CD4-positive, alpha-beta T cell treated with Interleukin-6 at 100 ng/mL for 8 hours (primary cell): ENCODE data around the gene OGA.

Source experiments
- DNase-seq: peaks from one replicate; pipeline ENCODE4 v3.0.0-alpha.2; 2020; ENCODE audit warnings: mixed read lengths, low spot score

The OGA gene

GRCh38 chr10:101835362-101835761, 17.1 kb upstream of the OGA start:
- DNase-seq, result no peak

GRCh38 chr10:101834341-101834740, 16.1 kb upstream of the OGA start:
- DNase-seq, result no peak

- DNase-seq, result no peak
These were observed 15.2 kb upstream of the OGA start for GRCh38 chr10:101833466-101833865.

GRCh38 chr10:101832325-101832771, 14.1 kb upstream of the OGA start:
- no peak for DNase-seq

- no peak for DNase-seq
These were observed 13.0 kb upstream of the OGA start for GRCh38 chr10:101831169-101831811.

GRCh38 chr10:101830322-101831168, 12.3 kb upstream of the OGA start:
- peak; percentile 95 for DNase-seq

GRCh38 chr10:101829561-101830315, 11.5 kb upstream of the OGA start:
- DNase-seq, result peak; percentile 69

- no peak for DNase-seq
These were observed 10.7 kb upstream of the OGA start for GRCh38 chr10:101828766-101829551.

GRCh38 chr10:101827919-101828600, 9.8 kb upstream of the OGA start:
- no peak for DNase-seq

- no peak for DNase-seq
These were observed 8.7 kb upstream of the OGA start for GRCh38 chr10:101826852-101827434.

- no peak for DNase-seq
These were observed 6.5 kb upstream of the OGA start for GRCh38 chr10:101824736-101825135.

- DNase-seq, result no peak
These were observed 809 bp upstream of the OGA start for GRCh38 chr10:101818872-101819633.

GRCh38 chr10:101817337-101818118, 716 bp downstream of the OGA start:
- peak; percentile 23 for DNase-seq

- no peak for DNase-seq
These were observed 1.3 kb downstream of the OGA start for GRCh38 chr10:101816913-101817336.

GRCh38 chr10:101816376-101816775, 1.9 kb downstream of the OGA start:
- DNase-seq, result no peak

GRCh38 chr10:101814466-101815071, 3.7 kb downstream of the OGA start:
- no peak for DNase-seq

GRCh38 chr10:101812606-101813005, 5.6 kb downstream of the OGA start:
- no peak for DNase-seq

GRCh38 chr10:101807158-101807557, 11.1 kb downstream of the OGA start:
- no peak for DNase-seq

- DNase-seq, result no peak
These were observed 14.7 kb downstream of the OGA start for GRCh38 chr10:101803511-101803910.
